Measurements from ENCODE around the gene USE1. TPM values are rescaled to one million over a fixed set of nuclear protein-coding genes. Genes with fewer than 3 reads are reported as not detected.

USE1 gene
- total RNA-seq, 1 experiment from 2014 or later, result 27.5 TPM

DNA sequence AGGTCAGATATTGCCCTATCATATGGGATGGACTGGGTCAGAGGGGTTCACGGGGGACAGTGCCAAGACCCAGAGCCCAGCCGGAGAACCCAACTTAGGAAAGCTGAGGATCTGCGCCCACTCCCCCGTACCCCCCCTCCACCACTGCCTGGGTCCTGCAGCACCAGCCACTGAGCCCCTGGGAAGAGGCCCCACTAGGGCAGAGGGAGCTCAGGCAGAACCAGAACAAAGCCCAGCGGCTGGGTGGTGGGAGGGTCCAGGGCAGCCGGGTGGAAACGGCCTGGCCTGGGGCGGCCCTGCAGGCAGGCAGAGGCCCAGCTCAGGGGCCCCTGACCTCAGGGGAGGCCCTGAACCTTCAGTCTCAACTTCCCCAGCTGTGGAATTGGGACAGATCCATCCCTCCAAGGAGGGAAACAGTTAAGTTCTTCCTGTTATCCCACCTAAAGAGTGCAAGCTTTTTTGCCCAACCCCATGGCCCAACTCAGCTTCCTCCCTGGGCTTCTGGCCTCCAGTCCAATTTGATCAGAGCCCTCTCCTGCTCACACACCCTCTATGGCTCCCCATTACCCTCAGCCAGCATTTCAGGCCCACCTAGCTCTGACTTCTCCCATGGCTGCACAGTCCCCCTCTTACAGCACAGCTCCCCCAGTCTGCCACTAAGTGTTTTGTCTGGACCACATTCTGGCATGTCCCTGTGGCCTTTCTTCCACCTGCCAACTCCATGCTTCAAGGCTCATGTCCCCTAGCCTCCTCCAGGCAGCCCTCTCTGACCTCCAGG lies 27.5 kb downstream of the USE1 start:
- peak overlapping the region; percentile 12; the same call in 1 of the 2 replicates for H3K27ac ChIP-seq (ENCODE audit: low read depth, low read length)
- peaks cover 0 to 4% of the 10 kb centered on the region in 2 experiments; a peak in 1 of 4 replicates for H3K36me3 ChIP-seq (ENCODE audit: control insufficient read depth in 1 of 2, insufficient read depth in 2 of 2, low read length in 2 of 2)
- no peaks in the 10 kb centered on the region for H3K27me3 ChIP-seq (ENCODE audit: insufficient read depth, low read length)
- no peak overlapping the region for H2AFZ ChIP-seq (ENCODE audit: low read depth, low read length, poor library complexity, severe bottlenecking)
- H3K9me2 ChIP-seq (ENCODE audit: insufficient read depth), result no peaks in the 10 kb centered on the region
- peaks cover 29 to 49% of the 10 kb centered on the region in 2 experiments for H3K4me1 ChIP-seq (ENCODE audit: control insufficient read depth in 1 of 2, insufficient read depth in 2 of 2, low read length in 2 of 2)
- H4K20me1 ChIP-seq (ENCODE audit: insufficient read depth), result no peaks in the 10 kb centered on the region
- no peaks in the 10 kb centered on the region for H3K9me3 ChIP-seq (ENCODE audit: control insufficient read depth in 1 of 2, insufficient read depth in 1 of 2, low read depth in 1 of 2, low read length in 2 of 2)
- no TSS peak for BruUV-seq (replicated peaks)
- TF ChIP-seq ZNF274 (IDR thresholded peaks at IDR 0.05; ENCODE audit: low read depth, low read length) (no peak), YY1 (IDR thresholded peaks at IDR 0.05; ENCODE audit: extremely low read depth, insufficient replicate concordance, low read depth, low read length) (no peak), POLR2A (IDR thresholded peaks at IDR 0.05; ENCODE audit: borderline replicate concordance, extremely low read depth, insufficient read depth, insufficient read length) (no peak), EZH2 (IDR thresholded peaks at IDR 0.05) (no peak), RAD21 (IDR thresholded peaks at IDR 0.05; ENCODE audit: low read depth) (no peak), FOSL1 (IDR thresholded peaks at IDR 0.05; ENCODE audit: low read depth) (no peak), ZFX (IDR thresholded peaks at IDR 0.05) (no peak), CEBPB (IDR thresholded peaks at IDR 0.05; ENCODE audit: low read depth) (no peak), POLR2AphosphoS5 (IDR thresholded peaks at IDR 0.05; ENCODE audit: low read depth, low read length) (no peak)
- TF ChIP-seq, protein P1, sequence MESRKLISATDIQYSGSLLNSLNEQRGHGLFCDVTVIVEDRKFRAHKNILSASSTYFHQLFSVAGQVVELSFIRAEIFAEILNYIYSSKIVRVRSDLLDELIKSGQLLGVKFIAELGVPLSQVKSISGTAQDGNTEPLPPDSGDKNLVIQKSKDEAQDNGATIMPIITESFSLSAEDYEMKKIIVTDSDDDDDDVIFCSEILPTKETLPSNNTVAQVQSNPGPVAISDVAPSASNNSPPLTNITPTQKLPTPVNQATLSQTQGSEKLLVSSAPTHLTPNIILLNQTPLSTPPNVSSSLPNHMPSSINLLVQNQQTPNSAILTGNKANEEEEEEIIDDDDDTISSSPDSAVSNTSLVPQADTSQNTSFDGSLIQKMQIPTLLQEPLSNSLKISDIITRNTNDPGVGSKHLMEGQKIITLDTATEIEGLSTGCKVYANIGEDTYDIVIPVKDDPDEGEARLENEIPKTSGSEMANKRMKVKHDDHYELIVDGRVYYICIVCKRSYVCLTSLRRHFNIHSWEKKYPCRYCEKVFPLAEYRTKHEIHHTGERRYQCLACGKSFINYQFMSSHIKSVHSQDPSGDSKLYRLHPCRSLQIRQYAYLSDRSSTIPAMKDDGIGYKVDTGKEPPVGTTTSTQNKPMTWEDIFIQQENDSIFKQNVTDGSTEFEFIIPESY (IDR thresholded peaks at IDR 0.05; ENCODE audit: extremely low read depth, insufficient replicate concordance, low read length), result no peak
- TF ChIP-seq, protein P2, sequence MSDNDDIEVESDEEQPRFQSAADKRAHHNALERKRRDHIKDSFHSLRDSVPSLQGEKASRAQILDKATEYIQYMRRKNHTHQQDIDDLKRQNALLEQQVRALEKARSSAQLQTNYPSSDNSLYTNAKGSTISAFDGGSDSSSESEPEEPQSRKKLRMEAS (IDR thresholded peaks at IDR 0.05), result no peak
- H3K4me3 ChIP-seq (replicated peaks in 1 of 2; ENCODE audit: low read depth in 1 of 2, low read length in 2 of 2), result no peak overlapping the region
- H3K4me2 ChIP-seq (ENCODE audit: low read length), result peak overlapping the region; percentile 99; the same call in 1 of the 2 replicates
- ChIA-PET RAD21 (ENCODE audit: low non-redundant PET in 1 of 2, low total read pairs in 2 of 2, uncharacterized antibody in 2 of 2, unreplicated experiment in 2 of 2) (no interaction called here), POLR2A (no interaction called here), CTCF (no interaction called here)
- H3K79me2 ChIP-seq (ENCODE audit: insufficient read depth, low read length), result peaks cover 47% of the 10 kb centered on the region
- ATAC-seq, result no peak
- DNase-seq (ENCODE audit: low read depth, low spot score), result no peak
- H3K9ac ChIP-seq (ENCODE audit: low read length), result no peak overlapping the region
- intact Hi-C loops (cut with micrococcal nuclease), result no loop called here

Measured in HCT116 (cell line).